IPS-NIHi7 (cell line): ENCODE measurements around the gene HSD17B10.
"Not testable (repeated sequence)": the region's sequence is repeated elsewhere in the genome, so short reads cannot be mapped to it uniquely, and the experiment has no call there.

Source experiments
- DNase-seq: peaks from one replicate; pipeline ENCODE4 v3.0.0; 2012; ENCODE audit warnings: mixed read lengths; ENCODE audit errors: extremely low spot score

HSD17B10 gene

GRCh38 chrX:53433651-53434639 lies at the start of gene HSD17B10:
HSD17B10 (minus strand) TSS chrX:53434370; CDS start chrX:53434345, 25 bp downstream.
- peak; percentile 88 for DNase-seq

DNA sequence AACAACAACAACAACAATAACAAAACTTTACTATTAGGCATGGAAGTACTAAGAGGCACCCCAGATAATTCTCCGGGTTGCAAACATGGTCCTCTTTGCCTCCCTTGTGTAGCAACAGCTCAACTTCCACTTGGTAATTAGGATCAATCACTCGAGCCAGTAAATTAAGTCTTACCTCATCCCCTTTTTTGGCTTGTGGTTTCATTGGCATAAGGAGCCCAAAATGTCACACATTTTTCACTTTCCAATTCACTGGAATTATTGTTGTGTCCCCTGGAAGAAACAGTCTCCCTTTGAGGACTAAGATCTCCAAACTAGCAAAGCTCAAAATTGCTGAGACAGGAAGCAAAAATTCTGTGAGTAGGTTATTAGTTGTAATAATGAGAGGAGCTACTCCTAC lies 49.2 kb upstream of the HSD17B10 start:
- no peak for DNase-seq

GRCh38 chrX:53481816-53482465 lies 47.8 kb upstream of the HSD17B10 start:
- DNase-seq: peak; percentile 64

DNA sequence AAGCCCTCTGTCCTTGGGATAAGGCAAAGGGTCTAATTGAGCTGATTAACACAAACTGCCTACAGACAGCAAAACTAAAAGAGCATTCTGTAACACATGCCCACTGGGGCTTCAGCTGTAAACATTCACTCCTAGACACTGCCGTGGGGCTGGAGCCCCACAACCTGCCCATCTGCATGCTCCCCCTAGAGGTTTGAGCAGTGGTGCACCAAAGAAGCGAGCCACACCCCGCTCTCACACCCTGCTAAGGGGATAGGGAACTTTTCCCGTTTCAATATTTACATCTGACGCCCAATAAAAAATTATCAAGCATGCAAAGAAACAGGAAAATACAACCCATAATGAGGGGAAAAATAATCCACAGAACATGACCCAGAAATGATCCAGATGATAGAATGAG lies 46.9 kb upstream of the HSD17B10 start:
- DNase-seq: no peak

DNA sequence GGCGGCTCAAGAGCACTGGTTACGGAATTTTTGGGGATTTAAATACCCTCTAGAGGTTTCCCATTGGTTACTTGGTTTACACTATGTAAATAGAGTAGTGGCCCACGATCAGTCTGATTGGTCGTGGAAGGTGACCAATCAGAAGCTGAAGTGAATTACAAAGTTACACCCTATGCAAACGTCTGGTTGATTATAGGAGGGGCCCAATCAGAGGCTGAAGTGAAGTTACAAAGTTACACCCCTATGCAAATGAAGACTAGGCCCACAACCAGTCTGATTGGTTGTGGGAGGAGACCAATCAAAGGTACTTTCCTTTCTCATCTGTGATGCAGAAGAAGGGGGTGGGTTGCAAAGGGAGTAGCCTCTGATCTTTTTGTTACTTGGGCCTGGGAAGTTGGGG lies 45.1 kb upstream of the HSD17B10 start:
- no peak for DNase-seq

DNA sequence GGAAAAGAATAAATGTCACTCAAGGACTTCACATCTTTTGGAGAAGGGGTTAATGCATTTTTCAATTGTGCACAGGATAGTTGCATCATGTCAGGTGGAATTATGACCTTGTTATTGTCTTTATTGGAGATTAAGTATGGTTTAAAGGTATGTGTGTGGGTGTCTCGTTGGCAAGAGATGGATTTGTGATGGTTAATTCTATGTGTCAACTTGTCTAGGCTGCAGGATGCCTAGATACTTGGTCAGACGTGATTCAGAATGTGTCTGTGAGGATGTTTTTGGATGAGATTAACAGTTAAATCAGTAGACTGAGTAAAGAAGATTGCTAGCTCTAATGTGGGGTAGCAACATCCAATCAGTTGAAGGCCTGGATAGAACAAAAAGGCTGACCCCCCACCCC lies 42.2 kb upstream of the HSD17B10 start:
- no peak for DNase-seq

- DNase-seq: no peak
Observed at GRCh38 chrX:53474707-53475106, 40.5 kb upstream of the HSD17B10 start.

DNA sequence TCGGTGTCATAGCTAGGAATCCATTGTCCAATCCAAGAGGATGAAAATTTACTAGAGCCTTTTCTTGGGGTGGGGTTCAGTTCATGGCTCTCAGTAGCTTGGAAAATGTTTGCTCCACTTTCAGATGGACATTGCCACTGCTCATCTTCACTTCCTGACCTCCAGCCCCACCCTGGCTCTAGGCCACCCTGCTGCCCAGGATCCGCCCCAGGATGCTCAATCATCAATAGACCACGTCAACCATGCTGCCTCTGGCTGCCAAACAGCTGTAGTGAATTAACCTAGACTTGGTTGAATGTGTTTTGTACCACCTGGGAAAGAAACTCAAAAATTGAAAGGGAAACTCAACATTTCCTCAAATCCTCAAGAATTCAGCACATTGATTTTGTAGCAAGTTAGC lies 37.2 kb upstream of the HSD17B10 start:
- no peak for DNase-seq

DNA sequence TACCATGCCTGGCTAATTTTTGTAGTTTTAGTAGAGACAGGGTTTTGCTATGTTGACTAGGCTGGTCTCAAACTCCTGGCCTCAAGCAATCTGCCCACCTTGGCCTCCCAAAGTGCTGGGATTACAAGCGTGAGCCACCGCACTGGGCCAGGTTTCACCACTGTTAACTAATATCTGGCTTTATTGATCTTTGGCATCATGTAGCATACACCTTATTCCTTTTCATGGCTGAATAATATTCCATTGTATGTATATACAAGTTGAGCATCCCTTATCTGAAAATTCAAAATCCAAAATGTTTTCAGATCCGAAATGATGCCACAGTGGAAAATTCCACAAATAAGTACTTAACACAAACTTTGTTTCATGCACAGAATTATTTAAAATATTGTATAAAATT lies 34.5 kb upstream of the HSD17B10 start:
- DNase-seq: not testable (repeated sequence)

DNA sequence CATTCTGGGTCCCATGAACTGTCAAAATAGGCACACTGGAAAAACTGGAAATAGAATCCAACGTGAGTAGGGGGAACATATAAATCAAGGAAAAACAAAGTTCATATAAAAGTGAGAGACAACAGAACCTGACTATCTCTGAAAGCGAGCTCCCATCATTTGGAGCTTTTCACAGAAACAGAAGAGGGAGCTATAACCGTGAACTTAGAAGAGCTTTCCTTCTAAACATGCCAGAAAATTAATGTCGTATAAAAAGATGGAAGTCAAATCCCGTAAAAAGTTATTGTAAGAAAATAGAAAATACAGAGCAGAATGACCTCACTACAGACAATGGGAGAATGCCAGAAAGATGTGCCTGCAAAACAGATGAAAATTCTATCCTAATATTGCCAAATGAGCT lies 23.9 kb upstream of the HSD17B10 start:
- DNase-seq: no peak

DNA sequence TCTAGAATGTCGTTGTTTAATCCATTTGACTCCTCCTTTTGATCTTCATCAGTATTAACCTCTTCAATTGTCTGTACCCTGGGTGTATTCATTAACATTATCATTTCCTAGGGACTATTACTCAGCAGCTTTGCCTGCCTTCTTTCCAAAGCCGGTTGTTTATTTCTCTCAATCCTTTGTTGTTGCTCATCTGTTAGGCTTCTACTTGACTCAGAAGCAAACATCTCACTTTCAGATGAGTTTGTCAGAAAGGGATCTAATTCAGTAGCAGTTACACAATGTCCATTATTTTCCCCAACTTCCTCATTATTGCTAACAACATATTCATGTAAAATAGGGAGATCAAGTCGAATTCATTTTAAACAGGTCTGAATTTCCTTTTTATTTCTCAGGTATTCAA lies 22.1 kb upstream of the HSD17B10 start:
- no peak for DNase-seq

- no peak for DNase-seq
Observed at GRCh38 chrX:53452812-53453211, 18.6 kb upstream of the HSD17B10 start.

- no peak for DNase-seq
Observed at GRCh38 chrX:53449632-53450031, 15.5 kb upstream of the HSD17B10 start.

GRCh38 chrX:53447441-53447840 lies 13.3 kb upstream of the HSD17B10 start:
- DNase-seq: no peak

GRCh38 chrX:53445977-53446376 lies 11.8 kb upstream of the HSD17B10 start:
- DNase-seq: peak; percentile 44

DNA sequence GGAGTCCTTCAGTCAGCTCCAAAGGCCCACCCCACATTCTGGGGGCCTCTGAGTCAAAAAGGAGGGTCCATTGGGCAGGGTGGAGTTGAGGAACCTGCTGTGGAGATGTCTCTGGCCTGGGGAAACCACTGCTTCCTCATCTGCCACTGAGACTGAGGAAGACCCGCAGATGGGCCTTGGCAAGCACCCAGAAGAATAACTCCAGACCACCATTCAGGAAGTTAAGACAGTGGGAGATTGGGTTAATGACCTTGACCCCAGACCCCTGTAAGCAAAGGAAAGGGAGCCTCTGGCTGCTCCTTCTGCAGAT lies 8.1 kb upstream of the HSD17B10 start:
- DNase-seq: no peak

DNA sequence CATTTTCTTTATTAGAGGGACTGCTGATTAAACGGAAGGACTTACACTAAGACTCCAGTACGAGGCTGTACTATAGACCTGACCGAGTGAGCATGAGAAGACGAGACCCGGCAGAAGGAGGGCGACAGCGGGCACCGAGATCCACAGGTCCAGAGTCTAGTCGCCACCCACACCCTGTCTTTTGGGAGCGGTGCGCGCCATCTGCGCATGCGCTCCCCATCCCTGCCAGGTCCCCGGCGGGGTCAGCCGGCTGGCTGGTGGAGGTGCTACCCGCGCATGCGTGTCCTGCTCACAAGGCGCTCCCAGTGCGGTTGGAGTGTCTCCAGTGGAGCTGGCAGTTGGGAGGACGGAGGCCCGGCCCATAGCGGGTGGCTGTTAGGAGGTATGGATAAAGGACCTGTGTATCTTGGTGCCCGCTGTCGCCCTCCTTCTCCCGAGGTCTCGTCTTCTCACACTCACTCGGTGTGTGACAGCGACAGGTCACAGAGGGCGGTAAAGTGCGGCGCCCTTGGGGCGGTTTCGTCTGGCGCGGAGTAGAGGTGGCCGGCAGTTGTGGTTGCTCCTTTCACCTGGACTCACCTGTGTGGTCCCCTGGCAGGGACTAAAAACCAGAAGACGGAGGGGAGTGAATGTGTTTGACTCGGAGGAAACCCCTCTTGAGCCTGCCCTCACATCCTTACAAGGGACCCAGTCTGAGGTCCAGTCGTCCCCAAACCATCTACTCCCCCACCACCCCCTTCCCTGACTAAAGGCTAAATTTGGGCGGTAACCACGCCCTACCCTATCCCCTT lies 7.6 kb upstream of the HSD17B10 start:
- peak; percentile 90 for DNase-seq

DNA sequence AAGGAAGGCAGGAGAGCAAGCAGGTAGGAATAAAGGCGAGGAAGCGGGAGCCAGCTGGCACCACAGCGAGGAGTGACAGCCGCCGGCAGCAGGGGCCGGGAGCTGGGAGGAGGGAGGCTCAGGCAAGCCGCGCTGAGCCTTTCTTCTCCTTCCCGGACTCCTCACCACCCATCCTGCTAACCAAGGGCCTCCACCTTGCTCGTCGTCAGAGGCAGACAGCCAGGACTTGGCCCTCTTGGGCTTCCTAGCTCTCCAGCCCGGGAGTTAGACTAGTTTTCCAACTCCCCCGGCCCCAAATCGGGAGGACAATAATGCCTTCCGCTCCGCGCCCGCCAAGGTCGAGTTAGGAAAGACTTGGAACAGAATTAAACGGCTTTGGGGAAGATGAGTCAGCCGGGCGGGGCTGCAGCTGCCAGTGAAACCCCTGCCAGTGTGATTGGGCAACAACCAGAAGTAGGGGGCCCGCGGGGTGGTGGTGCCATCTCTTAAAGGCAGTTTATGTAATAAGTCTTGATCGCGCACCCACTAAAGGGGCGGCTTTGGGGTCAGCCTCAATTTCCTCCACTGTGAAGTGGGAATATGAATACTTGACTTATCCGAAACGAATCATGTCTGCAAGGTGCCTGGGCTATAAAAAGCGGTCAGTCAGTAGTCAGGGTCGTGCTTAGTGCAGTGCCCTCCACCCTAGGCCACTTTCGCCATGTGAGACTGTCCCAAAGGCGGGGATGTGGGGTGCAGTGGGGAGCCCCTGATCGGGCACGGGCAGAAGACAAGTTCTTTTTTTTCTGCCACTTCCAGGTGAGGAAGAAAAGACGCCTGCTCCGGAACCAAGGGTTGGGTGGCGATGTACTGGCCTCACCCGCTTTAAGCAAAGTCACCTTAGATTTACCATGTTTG lies 6.7 kb upstream of the HSD17B10 start:
- no peak for DNase-seq

- DNase-seq: no peak
Observed at GRCh38 chrX:53440101-53440500, 5.9 kb upstream of the HSD17B10 start.

DNA sequence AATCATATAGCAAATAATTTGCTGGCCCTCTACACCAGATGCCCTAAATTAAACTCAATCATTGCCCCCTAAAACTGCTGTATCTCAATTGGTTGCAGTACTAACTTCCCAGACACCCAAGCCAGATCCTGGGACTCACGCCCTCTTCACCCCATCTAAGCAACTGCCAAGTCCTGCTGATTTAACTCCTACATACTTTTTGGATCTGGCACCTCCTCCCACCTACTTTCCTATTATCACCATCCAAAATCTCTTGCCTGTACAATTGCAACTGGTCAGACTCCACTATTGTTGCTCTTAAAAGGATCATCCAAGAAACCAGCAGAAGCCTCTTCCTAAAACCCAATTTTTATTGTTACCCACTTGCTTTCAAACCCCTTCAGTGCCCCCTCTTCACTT lies 4.7 kb upstream of the HSD17B10 start:
- DNase-seq: no peak

- no peak for DNase-seq
Observed at GRCh38 chrX:53438174-53438831, 4.1 kb upstream of the HSD17B10 start.
